Stimulated activated CD4-positive, alpha-beta T cell treated with anti-CD3 and anti-CD28 coated beads, TNF-alpha, amount 100 ng/mL, for 4 hours (primary cell): ENCODE data around the gene R3HCC1L.

Experiments
- DNase-seq, 3 experiments: peaks; one replicate each; pipeline ENCODE4 v3.0.0-alpha.2; 2020; ENCODE audit warnings: low read depth in 3 of 3

The R3HCC1L gene

DNA sequence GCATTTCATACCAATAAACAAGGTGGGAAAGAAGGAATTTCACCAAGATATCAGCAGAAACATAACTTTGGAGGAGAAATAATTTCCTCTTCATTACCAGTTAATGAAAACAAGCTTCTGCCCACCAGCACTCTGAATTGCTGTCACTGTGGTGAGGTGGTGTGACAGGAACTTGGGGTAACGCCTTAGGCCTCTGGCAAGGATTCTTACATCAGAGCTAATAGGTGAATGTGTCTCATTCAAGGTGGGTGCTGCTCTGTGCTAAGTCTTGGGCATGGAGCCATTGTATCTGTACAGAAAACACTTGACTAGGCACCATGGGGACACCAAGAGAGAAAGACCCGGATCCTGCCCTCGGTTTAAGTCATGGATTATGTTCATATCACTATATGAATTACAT, 141.9 kb downstream of the R3HCC1L start:
- DNase-seq = no peak

DNA sequence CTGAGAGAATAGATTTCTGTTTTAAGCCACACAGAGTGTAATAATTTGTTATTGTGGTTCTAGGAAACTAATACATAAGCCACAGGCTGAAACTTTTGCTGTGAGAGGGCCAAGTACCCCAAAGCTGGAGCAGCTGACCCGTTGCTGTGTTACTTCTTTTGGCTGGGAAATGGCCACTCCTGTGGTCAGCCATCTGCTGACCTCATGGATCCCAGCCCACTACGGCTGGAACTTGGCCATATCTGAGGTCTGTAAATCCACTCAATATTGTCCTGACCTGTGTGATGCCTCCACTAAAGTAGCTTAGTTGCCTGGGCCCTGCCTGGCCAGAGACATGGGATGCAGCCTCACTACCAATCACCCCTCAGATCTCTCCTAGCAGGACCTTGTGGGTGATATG, 151.0 kb downstream of the R3HCC1L start:
- DNase-seq = no peak

DNA sequence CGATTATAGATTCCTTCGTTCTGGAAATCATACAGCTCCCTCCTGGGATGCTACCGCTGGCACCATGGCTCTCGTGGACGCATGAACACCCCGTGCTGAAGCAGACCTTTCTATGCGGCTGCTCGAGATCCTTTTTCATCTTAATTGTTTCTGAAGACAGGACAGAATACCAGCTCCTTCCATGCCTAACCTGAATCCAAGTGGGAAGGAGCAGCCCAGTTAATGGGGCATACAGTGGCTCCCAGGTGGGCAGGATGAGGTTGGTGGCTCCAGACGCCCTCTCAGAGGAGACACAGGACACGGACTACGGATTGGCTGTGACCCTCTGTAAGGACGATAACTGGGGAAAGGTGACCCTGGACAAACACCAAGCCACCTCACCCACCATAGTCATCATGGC, 152.0 kb downstream of the R3HCC1L start:
- DNase-seq = no peak

DNA sequence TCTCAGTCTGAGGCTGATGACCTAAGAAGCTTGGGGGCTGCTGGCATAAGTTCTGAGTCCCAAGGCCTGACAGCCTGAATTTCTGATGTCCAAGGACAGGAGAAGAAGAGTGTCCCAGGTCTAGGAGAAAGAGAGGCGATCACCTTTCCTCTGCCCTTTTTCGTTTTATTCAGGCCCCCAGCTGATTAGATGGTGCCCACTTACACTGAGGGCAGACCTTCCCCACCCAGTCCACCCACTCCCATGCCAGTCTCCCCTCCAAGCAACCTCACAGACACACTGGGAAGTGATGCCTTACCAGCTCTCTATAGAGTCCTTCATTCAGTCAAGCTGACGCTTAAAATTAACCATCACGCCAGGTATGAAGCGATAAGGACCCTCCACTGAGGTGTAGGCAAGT, 152.9 kb downstream of the R3HCC1L start:
- no peak for DNase-seq

DNA sequence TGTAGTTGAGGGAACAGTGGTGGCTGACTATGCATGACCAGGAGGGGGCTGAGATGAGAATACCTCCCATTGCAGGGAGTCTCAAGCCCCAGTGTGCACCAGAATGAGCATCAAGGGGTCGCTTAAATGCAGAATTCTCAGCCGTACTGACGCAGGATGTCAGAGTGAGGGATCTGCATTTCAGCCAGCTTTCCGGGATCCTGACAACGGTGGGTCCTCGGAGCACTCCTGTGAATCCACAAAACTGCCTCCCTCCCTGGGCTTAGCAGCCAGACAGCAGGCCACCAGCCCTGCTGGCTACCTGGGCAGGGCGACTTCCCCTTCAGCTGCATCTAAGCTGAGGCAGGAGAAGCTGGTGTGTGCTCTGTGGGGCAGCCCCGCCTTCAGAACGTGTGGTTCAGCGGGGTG, 155.3 kb downstream of the R3HCC1L start:
- no peak for DNase-seq

DNA sequence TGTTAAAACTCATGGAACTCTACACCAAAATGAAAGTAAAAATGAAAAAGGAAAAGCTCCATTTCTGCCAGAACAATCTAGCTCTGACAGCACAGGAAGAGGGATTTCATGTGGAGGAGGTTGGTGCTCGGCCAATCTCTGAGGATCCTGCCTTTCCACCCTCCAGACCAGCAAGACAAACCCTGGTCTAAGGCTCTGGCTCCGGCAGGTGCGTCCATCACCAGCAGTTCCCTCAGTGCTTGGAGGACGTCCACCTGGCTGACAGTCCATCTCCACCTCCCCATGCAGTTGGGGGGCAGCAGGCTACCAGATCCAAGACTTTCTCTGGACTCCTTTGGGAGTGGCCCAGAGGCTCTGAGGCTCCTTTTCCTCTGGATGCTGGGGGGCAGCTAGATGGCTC, 158.5 kb downstream of the R3HCC1L start:
- DNase-seq = no peak

DNA sequence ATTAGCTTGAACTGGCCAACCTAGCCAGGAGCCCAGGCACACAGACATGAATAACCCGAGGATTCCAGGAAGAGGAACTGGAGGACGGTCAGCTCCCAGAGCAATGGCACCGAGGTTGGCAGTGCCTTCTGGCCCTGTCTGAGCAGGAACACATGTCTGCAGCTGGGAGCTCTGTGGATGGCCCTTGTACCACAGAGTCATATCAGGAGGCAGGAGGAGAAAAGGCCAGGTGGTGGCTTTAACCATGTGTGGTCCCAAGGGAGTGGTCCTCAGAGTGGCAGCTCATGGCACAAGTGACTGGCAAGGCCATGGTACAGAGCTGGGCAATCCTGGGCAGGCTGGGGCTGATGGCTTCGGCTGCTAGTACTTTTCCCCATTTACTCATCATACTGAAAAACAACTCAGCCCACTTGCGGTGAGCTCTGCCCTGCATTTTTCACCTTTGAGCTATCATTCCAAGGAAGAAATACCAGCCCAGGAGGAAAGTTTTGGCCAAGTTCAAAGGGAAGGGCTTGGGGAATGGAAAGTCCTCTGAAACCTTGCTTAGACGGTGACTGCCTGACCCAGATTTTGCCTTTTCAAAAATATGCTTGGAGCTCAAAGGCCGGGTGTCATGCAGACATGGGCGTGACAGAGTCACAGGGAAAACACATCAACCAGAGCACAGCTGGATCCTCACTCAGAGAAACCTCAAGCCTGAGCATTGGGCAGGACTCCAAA, 159.3 kb downstream of the R3HCC1L start:
- DNase-seq = no peak

DNA sequence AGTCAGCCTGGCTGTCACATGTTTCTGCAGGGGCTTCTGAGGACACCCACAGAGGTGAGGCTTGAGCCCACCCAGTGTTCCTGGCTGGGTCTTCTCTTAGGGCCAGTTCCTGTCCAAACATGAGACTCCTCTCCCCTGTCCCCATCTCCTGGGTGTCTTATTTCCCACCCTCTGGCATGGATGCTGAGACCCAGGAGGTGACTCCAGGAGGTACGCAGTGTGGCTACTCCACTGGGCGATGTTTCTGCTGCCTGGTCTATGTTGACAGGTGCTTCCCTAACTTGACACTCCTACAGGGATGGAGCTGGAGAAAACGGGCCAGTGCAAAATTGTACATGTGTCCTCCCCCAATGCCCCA, 159.8 kb downstream of the R3HCC1L start:
- no peak for DNase-seq
